Stimulated activated CD4-positive, alpha-beta T cell treated with anti-CD3 and anti-CD28 coated beads, TNF-alpha, amount 100 ng/mL, for 1 hour (primary cell): ENCODE data around the gene PDE8B.
A peak's percentile ranks its signal among the peaks of the same experiment; 100 is the strongest.
"Not testable (repeated sequence)": the region's sequence is repeated elsewhere in the genome, so short reads cannot be mapped to it uniquely, and the experiment has no call there.

Experiments
- DNase-seq, 3 donors: peaks; one replicate each; pipeline ENCODE4 v3.0.0-alpha.2; 2020; ENCODE audit warnings: low read depth in 3 of 3, low spot score in 1 of 3

PDE8B gene

GRCh38 chr5:77355080-77355479 lies 144.6 kb downstream of the PDE8B start:
- no peak for DNase-seq

GRCh38 chr5:77355751-77356150 lies 145.3 kb downstream of the PDE8B start:
- no peak for DNase-seq

GRCh38 chr5:77356740-77357139 lies 146.3 kb downstream of the PDE8B start:
- no peak for DNase-seq

- no peak for DNase-seq
These were observed 148.1 kb downstream of the PDE8B start for GRCh38 chr5:77358255-77359205.

- no peak for DNase-seq
These were observed 148.8 kb downstream of the PDE8B start for GRCh38 chr5:77359231-77359630.

GRCh38 chr5:77360381-77360780 lies 149.9 kb downstream of the PDE8B start:
- no peak for DNase-seq

- no peak for DNase-seq
These were observed 150.5 kb downstream of the PDE8B start for GRCh38 chr5:77360973-77361372.

- DNase-seq = no peak
These were observed 156.4 kb downstream of the PDE8B start for GRCh38 chr5:77366717-77367500.

GRCh38 chr5:77367741-77368140 lies 157.3 kb downstream of the PDE8B start:
- no peak for DNase-seq

- no peak for DNase-seq
These were observed 157.9 kb downstream of the PDE8B start for GRCh38 chr5:77368367-77368766.

GRCh38 chr5:77369566-77369965 lies 159.1 kb downstream of the PDE8B start:
- no peak for DNase-seq

GRCh38 chr5:77374686-77375085 lies 164.2 kb downstream of the PDE8B start:
- no peak for DNase-seq

GRCh38 chr5:77376609-77377300 lies 166.3 kb downstream of the PDE8B start:
- no peak for DNase-seq

- peak in 1 of 3 donors; percentile 14 for DNase-seq
These were observed 169.1 kb downstream of the PDE8B start for GRCh38 chr5:77379558-77380061.

- DNase-seq = no peak
These were observed 170.2 kb downstream of the PDE8B start for GRCh38 chr5:77380636-77381035.

- DNase-seq = not testable (repeated sequence)
These were observed 172.9 kb downstream of the PDE8B start for GRCh38 chr5:77383336-77383735.

GRCh38 chr5:77386340-77386739 lies 175.9 kb downstream of the PDE8B start:
- not testable (repeated sequence) for DNase-seq

- DNase-seq = no peak
These were observed 179.3 kb downstream of the PDE8B start for GRCh38 chr5:77389746-77390145.

- no peak for DNase-seq
These were observed 179.7 kb downstream of the PDE8B start for GRCh38 chr5:77390221-77390620.

GRCh38 chr5:77390795-77391194 lies 180.3 kb downstream of the PDE8B start:
- DNase-seq = no peak

GRCh38 chr5:77391240-77391765 lies 180.8 kb downstream of the PDE8B start:
- no peak for DNase-seq
